ENCODE data around the gene CEP350. TPM values are rescaled to one million over a fixed set of nuclear protein-coding genes. Genes with fewer than 3 reads are reported as not detected.

CEP350 gene
- total RNA-seq, 1 experiment from 2014 or later = 27.6 TPM

DNA sequence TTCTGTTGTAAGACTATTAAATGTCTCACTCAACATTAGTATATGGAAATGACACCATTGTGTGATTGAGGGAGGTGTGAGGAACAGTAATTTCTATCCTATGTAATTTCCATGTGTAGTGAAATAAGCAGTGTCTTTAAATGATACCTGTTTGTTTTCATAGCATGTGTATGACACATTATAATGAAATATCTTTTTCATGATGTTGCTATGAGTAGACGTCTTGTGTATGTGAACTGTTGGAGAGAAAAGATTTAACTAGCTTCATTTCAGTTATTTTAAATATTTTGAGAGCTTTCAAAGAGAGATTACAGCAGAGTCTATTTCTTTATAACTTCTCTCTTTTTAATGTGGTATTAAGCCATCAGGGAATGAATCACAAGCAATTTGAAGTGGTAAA is 128.6 kb downstream of the CEP350 start:
- H3K79me2 ChIP-seq (ENCODE audit: insufficient read depth, low read length) = no peaks in the 10 kb centered on the region
- CTCF ChIA-PET = no interaction called here
- H4K20me1 ChIP-seq (ENCODE audit: insufficient read depth) = 0 out of 2 replicates have a peak, but pooled peaks cover 4% of the 10 kb centered on the region
- peaks cover 0 to 8% of the 10 kb centered on the region in 2 experiments; a peak in 2 of 4 replicates for H3K36me3 ChIP-seq (ENCODE audit: control insufficient read depth in 1 of 2, insufficient read depth in 2 of 2, low read length in 2 of 2)
- no peaks in the 10 kb centered on the region for H3K9me3 ChIP-seq (ENCODE audit: control insufficient read depth in 1 of 2, insufficient read depth in 1 of 2, low read depth in 1 of 2, low read length in 2 of 2)
- H3K4me3 ChIP-seq (replicated peaks in 1 of 2; ENCODE audit: low read depth in 1 of 2, low read length in 2 of 2) = no peak overlapping the region
- intact Hi-C loops (cut with micrococcal nuclease) = no loop called here
- no TSS peak for BruUV-seq (replicated peaks)
- no peak overlapping the region for H3K4me2 ChIP-seq (ENCODE audit: low read length)
- no peak overlapping the region for H2AFZ ChIP-seq (ENCODE audit: low read depth, low read length, poor library complexity, severe bottlenecking)
- H3K9me2 ChIP-seq (ENCODE audit: insufficient read depth) = no peaks in the 10 kb centered on the region
- H3K27ac ChIP-seq (ENCODE audit: low read depth, low read length) = no peak overlapping the region
- no peak for DNase-seq (ENCODE audit: low read depth, low spot score)
- RAD21 ChIA-PET (ENCODE audit: low non-redundant PET in 1 of 2, low total read pairs in 2 of 2, uncharacterized antibody in 2 of 2, unreplicated experiment in 2 of 2) = no interaction called here
- no peak overlapping the region for H3K9ac ChIP-seq (ENCODE audit: low read length)
- H3K4me1 ChIP-seq (ENCODE audit: control insufficient read depth in 1 of 2, insufficient read depth in 2 of 2, low read length in 2 of 2) = 0 out of 4 replicates have a peak, but pooled peaks cover 0 to 5% of the 10 kb centered on the region in 2 experiments
- no peak for ATAC-seq
- no peaks in the 10 kb centered on the region for H3K27me3 ChIP-seq (ENCODE audit: insufficient read depth, low read length)
- POLR2A ChIA-PET = no interaction called here
- TF ChIP-seq CBX3 (IDR thresholded peaks at IDR 0.05; ENCODE audit: low read depth) (no peak), SP1 (IDR thresholded peaks at IDR 0.05; ENCODE audit: low read depth) (no peak), REST (IDR thresholded peaks at IDR 0.05; ENCODE audit: low read depth) (no peak), EGR1 (IDR thresholded peaks at IDR 0.05; ENCODE audit: low read depth) (no peak), ELF1 (IDR thresholded peaks at IDR 0.05; ENCODE audit: borderline replicate concordance, low read depth) (no peak), POLR2A (IDR thresholded peaks at IDR 0.05; ENCODE audit: borderline replicate concordance, extremely low read depth, insufficient read depth, insufficient read length) (no peak), EZH2phosphoT487 (IDR thresholded peaks at IDR 0.05; ENCODE audit: borderline replicate concordance) (no peak), YY1 (IDR thresholded peaks at IDR 0.05; ENCODE audit: extremely low read depth, insufficient replicate concordance, low read depth, low read length) (no peak), RAD21 (IDR thresholded peaks at IDR 0.05; ENCODE audit: low read depth) (no peak), SRF (IDR thresholded peaks at IDR 0.05; ENCODE audit: low read depth) (no peak), CEBPB (IDR thresholded peaks at IDR 0.05; ENCODE audit: low read depth) (no peak)
- TF ChIP-seq, protein P1, sequence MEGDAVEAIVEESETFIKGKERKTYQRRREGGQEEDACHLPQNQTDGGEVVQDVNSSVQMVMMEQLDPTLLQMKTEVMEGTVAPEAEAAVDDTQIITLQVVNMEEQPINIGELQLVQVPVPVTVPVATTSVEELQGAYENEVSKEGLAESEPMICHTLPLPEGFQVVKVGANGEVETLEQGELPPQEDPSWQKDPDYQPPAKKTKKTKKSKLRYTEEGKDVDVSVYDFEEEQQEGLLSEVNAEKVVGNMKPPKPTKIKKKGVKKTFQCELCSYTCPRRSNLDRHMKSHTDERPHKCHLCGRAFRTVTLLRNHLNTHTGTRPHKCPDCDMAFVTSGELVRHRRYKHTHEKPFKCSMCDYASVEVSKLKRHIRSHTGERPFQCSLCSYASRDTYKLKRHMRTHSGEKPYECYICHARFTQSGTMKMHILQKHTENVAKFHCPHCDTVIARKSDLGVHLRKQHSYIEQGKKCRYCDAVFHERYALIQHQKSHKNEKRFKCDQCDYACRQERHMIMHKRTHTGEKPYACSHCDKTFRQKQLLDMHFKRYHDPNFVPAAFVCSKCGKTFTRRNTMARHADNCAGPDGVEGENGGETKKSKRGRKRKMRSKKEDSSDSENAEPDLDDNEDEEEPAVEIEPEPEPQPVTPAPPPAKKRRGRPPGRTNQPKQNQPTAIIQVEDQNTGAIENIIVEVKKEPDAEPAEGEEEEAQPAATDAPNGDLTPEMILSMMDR (IDR thresholded peaks at IDR 0.05 in 2 of 3, conservative IDR thresholded peaks at IDR 0.05 in 1 of 3; ENCODE audit: borderline replicate concordance in 1 of 3, insufficient read depth in 1 of 3, low read depth in 2 of 3, low read length in 2 of 3) = no peak
- TF ChIP-seq, protein P2, sequence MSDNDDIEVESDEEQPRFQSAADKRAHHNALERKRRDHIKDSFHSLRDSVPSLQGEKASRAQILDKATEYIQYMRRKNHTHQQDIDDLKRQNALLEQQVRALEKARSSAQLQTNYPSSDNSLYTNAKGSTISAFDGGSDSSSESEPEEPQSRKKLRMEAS (IDR thresholded peaks at IDR 0.05) = no peak

Data from HCT116 (cell line).